Activated CD8-positive, alpha-beta memory T cell treated with anti-CD3 and anti-CD28 coated beads, Interleukin-2, amount 50 U/mL, for 4 hours (primary cell): Measurements from ENCODE around the gene DSCAM.
"Not testable (repeated sequence)": the region's sequence is repeated elsewhere in the genome, so short reads cannot be mapped to it uniquely, and the experiment has no call there.

Experiments used
- DNase-seq: peaks from one replicate; pipeline ENCODE4 v3.0.0-alpha.2; 2020

The DSCAM gene

DNA sequence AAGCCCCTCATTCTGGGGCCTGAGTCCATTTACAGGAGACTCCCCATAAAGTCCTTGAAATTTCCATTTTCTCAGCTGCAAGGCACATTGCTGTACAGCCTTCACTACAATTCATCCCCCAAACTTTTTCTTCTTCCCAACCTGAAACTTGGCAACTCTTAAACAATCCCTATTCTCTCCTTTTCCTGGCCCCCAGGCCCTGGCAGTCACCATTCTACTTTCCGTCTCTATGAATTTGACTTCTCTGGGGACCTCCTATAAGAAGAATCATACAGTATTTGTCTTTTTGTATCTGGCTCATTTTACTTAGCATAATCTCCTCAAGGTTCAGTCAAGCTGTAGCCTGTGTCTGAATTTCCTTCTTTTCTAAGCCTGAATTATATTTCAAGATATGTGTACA lies 646.8 kb downstream of the DSCAM start:
- DNase-seq, result no peak

DNA sequence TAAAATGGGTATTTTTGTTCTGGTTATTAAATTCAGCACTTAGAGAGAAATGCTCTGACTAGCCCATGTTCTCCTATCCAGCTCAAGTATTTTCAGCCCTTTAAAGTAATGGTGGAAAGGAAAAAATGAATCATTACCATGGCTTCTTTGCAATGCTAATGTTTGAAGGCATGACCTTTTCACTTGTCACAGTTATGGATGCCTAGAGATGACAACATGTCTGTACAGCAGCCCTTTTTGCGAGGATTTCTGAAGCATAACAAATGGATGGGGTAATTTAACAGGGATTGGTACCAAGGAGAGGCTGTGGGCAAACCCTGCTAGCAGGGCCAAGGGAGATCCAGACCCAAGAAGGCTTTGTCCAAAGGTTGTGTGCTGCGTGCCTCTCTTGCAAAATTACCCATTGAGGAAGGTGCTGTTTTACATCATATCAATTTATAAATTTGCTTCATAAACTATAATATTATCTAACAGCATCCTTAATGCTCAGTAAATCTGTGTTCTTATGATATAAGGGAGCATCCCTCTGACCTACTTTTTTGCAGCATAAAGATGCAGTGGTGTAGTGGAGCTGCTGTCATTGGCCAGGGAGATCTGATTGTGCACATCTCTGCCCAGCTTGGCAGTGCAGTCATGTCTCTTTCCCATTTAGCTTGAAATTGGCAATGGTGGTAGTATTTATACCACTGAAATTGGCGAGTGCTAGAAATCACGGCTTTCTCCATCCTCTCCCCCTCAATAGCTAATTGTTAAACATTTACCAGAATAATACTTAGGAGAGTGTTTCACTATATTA lies 652.6 kb downstream of the DSCAM start:
- no peak for DNase-seq

DNA sequence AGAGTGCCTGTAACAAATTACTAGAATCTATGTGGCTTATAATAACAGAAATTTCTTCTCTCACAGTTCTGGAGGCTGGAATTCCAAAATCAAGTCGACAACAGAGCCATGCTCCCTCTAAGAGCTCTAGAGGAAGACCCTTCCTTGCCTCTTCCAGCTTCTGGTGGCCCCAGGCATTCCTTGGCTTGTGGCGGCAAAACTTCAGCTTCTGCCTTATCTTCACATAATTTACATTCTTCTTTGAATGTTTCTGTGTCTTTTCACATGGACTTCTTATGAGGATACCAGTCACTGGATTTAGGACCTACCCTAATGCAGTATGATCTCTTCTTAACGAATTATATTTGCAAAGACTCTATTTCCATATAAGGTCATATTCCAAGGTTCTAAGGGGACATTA lies 655.3 kb downstream of the DSCAM start:
- DNase-seq, result no peak

DNA sequence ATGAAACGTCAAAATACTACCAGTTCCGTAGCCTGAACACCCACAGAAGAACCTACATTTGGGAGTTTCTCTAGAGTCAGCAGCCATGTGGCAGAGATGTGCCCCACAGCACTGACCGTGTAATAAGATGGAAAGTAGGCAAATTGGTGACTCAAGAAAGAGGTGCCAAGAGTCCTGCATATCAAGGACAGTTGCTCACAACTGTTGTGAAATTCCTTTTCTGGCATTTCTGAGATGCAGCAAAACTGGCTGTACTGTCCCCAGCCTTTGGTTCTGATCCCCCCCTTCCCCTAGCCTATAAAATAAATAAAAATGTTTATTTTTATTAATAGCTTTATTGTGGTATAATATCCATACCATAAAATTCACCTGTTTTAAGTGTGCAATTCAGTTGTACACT lies 655.8 kb downstream of the DSCAM start:
- no peak for DNase-seq

DNA sequence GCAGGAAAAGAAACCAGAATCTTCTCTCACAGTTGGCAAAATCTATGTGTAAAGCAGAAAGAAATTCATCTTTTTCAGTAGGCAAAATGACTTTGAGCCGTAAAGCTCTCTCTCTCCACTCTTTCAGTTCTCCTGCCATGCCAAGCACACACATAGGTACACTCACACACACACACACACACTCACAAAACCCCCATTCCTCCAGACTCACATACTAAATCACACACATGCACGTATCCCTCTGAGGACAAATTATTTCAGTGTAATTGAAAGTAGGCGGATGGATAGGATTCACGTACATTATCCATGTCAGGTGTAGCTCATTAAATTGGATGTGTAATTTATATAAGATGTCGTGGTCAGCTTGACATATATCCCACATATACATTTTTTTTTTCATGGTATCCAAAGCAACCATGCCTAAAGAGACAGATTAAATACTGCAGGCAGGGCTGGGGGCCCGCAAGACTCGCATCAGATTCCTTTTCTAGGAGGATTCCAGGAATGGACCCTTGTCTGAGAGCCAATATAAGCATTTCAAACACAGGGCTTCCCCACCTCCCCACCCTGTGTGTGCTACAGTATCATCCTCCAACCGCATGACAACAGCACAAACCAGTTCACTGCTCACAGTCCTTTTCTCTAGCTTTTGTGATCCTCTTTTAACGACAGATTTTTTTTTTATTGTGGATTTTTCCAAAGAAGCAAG lies 658.9 kb downstream of the DSCAM start:
- no peak for DNase-seq

DNA sequence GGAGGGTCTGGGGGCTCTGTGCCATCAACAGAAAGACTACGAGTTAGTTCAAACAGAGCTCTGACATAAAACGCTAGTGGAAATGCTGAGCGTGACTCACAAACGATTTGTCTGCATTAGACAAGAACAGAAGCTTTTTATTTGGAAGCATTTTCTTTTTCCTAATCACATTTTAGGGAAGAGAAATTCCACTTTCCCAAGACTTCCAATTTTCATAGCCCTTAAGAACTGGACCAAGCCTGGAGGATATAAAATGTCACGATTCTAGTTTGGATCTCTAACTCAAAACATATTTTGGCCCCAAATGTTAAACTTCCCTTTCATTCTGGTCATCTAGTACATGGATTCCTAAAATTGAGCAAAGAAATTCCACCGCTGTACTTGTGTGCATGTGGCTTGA lies 659.7 kb downstream of the DSCAM start:
- DNase-seq, result no peak

DNA sequence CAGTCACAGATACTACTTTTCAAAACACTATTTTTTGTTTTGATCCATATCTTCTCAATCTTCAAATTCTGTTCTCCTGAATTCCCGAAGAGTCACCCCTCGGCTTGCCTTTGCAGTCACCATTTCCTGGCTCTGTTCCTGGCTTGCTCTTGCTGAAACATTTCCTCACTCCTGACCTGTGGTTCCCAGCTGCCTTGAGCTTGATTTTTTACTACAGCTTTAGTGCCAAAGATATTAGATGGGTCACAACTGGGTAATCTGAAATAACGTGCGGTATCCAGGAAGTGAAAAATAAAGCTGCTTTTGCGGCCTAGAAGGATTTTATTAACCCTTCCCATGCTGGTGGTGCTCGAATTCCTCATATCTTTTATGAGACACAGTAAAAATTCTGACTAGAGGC lies 660.9 kb downstream of the DSCAM start:
- no peak for DNase-seq

DNA sequence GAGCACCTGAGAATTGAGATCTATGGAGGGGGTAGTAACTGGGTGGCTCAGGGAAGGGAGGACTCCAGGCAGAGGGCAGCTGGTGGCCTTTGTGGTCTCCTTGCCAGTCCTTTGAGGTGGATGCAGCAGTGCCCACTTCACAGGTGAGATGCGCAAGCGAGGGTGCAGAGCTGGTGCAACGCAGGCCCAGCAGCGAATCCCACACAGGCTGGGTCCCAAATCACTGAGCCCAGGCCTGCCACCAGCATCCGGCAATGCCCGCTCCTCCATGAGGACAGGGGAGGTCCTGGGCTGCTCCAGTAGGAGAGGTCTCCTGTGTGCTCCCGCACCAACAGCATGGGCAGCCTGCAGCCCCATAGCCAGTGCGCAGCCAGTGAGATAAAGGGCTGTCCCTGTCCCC lies 661.8 kb downstream of the DSCAM start:
- DNase-seq, result no peak

DNA sequence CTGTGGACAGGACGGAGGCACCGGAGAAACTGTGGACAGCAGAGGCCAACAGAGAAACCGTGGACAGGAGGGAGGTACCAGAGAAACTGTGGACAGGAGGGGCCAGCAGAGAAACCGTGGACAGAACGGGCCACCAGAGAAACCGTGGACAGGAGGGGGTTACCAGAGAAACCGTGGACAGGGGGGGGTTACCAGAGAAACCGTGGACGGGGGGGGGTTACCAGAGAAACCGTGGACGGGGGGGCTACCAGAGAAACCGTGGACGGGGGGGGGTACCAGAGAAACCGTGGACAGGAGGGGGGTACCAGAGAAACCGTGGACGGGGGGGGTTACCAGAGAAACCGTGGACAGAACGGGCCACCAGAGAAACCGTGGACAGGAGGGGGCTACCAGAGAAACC lies 664.5 kb downstream of the DSCAM start:
- DNase-seq, result not testable (repeated sequence)

DNA sequence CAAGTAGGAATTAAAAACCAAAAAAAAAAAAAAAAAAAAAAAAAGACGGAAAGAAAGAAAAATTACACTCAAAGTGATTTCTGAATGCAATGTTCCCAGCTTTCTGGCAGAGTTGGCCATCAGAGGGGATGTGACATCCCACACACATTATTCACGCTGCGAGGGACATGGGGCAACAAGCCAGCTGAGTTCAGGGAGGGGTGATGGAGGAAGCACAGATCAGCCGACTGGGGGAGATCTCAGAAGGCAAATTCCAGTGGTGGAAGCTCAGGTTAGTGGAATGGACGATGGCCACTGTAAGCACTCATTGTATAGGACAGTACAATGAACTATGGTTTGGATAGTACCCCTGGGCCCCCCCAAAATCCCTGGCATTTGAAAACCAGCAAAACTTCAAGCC lies 667.8 kb downstream of the DSCAM start:
- DNase-seq, result no peak

DNA sequence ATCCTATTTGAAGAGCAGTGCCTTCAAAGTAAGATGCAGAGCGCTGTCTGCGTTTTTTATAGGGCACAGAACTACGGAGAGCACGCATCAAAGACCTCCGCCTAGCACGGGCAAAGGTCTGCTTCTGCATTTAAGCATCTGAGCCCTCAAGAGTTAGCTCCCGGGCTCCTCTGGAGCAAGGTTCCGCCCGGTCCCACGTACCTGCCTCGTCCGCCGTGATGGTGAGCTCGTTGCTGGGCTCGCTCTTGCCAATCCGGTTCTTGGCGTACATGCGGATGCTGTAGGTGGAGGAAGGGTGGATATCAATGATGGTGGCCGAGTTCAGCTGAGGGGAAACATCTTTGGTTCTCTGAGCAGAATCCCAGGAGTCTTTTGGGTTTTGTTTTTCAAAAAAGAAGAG lies 668.2 kb downstream of the DSCAM start:
- no peak for DNase-seq

DNA sequence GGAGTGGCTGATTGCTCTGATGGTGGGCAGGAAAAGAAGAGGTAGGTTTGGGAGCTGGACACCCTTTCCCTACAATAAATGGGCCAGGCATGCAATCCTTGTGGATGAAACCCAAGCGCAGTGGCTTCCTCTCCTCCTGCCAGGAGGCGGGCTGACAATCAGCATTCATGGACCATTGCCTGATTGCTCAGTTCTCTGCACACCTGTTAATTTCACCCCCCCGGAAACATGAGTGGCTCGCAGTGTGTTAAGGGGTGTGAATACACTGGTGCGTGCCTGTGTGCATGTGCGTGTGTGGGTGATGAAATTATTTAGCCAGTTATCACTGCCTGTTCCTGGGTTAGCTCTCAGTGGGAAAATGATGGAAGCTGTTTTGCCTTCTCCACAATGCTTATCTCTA lies 669.0 kb downstream of the DSCAM start:
- DNase-seq, result no peak

DNA sequence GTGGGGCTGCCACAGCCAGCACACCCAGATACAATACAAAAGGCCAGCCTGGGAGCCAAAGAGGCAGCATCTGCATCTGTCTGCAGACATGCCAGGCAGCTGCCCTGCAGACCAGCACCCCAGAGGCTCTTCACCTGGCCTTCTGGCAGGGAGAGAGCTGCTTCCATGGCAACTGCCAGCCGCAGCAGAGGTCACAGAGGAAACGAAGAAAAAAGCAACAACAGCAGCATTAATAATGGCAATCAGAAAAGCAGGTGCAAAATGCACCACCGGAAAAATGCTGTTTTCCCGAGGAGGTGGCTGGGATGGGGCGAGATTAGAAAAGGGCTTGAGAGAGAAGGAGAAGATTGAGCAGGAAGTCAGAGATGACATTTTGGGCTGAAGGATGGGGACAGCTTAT lies 670.2 kb downstream of the DSCAM start:
- DNase-seq, result no peak

DNA sequence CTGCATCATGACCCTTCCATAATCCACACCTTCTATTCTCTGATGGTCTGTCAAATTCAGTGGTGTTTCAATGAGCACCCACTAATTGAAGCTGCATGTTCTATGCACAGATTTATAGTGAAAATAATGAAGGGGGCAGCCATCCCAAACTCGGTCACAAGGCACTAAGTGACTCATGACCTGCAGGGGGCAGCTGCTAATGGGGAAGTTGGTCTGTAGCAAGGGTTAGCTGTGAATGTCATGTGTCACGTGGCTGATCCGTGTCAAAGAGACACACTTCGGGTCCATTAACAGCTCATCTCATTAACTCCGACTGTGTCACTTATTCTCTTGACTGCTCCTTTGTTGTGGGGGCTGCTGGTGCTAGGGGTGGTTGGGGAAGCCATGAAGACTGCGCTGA lies 673.1 kb downstream of the DSCAM start:
- no peak for DNase-seq

DNA sequence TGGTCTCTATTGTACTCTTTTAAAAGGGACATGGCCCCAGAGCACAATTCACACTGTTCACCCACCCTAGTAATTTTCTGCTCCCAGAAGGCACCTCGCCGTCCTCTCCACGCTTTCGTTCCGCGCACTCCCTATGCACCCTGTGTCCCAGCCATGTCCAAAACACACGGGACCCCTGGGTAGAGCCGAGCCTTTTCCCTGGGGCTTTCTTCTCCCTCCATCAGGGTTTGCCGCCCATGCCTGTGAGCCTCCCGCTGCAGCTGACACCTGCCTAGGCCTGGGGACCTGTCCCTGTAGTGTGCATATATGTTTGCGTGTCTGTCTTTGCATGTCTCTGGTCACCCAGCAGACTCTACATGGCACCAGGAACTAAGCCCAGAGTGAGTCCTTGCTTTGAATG lies 677.0 kb downstream of the DSCAM start:
- no peak for DNase-seq

DNA sequence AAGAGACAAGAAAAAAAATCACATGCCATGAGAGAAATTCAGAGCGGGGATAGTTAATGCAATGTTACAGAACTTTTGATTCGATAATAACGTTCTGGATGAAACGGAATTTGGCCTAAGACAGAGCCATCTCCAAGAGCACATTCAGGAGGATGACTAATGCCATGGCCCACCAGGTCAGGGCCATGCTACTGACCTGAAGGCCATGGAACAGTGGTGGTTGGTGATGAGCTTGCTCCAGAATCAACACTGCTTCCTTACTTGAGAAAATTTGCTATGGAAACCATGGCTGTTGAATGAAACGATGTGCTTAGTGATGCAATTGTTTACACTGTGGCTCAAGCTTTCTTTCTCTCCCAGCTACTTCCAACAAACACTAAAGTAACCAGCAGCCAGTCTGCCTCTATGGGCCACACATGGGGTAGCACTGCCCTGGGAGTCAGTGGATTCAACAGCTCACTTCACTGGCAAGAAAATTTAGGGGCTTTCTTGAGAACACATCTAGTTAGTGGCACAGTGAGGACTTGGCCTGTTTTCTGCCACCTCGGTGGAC lies 680.6 kb downstream of the DSCAM start:
- no peak for DNase-seq

DNA sequence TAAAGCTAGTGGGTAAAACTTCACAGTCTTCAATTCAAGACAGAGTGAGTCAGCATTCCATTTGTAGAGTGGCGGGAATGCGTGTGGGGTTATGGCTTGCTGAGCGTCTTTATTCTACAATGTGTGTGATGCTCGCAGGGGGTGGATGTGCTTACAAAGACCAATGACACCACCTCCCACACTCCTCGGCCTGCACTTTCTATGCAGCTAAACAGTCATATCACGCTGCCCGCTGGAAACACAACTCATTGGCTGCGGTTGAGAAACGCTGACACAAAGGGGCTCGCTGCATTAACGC lies 681.2 kb downstream of the DSCAM start:
- no peak for DNase-seq

DNA sequence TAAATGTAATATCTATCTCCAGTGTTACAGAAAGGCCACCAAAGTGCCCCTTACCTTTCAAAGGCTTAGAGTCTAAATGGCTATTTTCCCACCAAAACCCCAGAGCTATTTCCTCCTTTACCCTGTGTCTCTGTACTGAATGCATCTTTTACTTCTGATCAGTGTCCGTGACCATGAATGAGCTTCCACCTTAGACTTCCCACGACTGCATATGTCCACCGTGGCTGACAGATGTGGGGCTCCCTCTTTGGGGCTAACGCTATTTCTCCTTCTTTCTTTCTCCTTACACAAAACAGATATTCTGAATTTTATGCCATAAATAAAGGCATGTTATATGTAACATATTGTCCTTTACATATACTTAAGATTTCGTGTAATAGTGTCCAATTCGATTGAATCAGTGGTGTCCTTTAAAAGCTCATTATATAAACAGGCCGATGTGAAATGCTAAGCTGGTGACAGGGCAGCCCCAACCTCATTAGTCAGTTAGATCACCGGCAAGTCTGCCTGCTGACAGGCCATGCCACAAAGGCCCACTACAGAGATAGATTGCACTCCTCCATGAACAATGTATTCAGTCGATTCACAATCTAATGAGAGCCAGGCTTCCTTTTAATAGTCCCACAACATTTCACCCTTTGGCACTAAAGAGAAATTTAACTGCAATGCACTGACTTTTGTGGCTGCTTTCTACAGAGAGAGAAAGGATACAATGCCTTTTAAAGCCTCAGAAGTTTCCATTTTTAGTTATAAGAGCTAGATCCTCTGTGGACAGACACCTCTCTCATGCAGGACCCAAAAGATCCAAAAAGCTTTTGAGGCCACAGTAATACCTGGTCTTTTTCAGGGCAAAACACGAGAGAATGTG lies 681.8 kb downstream of the DSCAM start:
- DNase-seq, result no peak

DNA sequence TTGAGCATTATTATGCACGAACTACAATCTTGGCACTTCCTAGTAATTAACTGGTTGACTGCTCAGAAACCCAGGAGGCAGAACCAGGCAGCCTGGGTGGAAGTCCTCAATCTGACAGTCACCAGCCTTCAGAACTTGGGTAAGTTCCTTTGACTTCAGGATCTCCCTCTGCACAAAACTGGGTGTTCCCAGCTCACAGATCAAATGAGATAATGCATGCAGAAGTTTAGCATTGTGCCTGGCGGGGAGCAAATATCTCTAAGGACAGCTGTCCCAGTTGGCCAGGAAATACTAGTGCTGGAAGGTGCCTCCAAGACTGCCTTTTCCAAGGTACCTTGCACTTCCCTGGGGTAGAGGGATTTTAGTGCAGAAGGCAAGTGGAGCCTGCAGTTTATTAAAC lies 684.9 kb downstream of the DSCAM start:
- no peak for DNase-seq

DNA sequence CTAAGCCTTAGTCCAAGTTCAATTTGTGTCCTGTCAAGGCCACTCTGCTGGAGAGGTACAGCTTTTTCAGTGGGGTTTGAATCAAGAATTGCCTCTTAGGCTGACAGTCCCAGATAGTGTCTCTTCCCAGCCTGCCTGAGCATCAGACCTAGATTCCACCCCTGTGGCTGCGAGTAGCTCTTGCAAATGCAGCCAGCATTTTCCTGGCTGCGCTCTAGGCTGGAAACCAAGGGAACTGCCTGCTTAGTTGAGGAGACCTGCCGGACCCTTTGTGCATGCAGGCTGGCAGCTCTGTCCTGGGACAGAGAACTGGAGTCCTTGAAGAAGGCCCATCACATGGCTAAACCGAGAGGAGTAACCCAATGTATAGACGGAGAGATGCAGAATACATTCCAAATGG lies 686.0 kb downstream of the DSCAM start:
- no peak for DNase-seq

DNA sequence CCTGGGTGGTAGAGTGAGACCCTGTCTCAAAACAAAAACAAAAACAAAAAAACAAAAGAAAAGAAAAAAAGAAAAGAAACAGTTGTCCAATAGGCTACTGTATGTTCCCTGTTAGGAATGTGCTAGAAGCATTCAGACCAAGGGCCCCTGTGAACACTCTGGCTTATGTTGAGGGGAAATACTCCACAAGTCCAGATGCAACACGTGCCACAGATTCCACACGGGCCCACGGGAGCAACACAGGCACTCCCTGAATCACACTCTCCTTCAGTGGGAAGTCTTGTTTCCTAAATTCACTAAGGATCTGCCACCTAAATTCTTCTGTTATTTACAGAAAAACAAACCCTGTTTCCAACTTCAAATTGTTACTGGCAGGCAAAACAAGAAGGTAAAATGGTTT lies 688.6 kb downstream of the DSCAM start:
- no peak for DNase-seq

DNA sequence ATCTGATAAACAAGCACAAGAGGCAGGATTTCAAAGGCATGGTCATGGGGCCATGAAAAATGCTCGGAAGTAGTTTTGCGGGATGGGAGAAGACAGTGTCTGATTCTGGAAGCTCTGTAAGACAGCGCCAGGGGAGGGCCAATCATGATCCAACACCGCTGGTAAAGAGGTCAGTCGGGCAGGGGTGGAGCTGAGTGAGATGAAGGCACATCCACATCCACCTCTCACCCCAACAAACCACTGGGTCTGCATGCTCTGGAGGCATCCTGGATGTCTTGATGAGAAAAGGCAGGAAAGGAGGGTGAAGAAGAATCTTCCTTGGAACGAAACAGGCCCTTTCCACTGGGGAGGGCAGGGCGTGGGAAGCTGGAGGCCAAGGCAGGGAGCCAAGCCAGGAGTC lies 691.4 kb downstream of the DSCAM start:
- DNase-seq, result no peak

DNA sequence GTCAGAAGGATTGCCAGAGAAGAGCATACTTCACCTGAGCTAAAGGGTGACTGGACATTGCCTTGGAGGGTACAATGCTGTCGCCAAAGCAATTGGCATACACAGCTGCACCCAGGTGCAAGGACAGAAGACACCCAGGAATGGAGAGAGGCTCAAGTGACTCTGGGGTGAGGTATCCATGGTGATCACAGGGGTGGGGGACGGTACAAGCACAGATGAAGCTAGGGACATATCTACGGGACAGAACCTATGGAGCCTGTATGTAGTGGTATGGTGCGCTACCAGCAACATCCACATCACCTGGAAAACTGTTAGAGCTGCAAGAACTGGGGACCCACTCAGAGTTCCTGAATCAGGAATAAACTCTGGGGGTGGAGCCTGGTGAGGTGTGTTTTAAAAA lies 693.6 kb downstream of the DSCAM start:
- DNase-seq, result no peak

DNA sequence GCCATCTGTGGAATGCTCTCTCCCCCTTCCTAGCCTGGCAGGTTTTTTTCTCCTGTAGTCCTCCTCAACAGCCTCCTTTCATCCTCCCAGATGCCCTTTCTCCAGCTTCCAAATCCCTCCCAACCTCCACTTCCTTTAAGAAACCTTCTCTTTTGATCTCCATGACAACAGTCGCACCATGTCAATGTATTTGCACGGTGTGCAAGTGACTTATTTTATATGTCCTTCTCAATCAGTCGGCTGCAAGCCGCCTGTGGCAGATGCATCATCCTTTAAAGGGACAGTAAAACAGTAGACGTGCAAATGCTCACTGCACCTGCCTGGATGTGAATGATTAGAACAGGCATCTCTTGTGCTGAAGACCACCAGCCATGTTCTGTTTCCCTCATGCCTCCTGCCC lies 694.5 kb downstream of the DSCAM start:
- DNase-seq, result no peak
